Left lobe of liver (tissue), 2 donors: ENCODE measurements around the gene HDAC5. TPM values are rescaled to one million over a fixed set of nuclear protein-coding genes. Genes with fewer than 3 reads are reported as not detected.

Source experiments
- ATAC-seq: fragments of 200-7000 bp; cut with Tn5 transposase; one replicate; pipeline ENCODE4 v1.9.1; 2020; ENCODE audit warnings: mild to moderate bottlenecking, moderate library complexity
- DNase-seq: peaks from one replicate; pipeline ENCODE4 v3.0.0-alpha.2; 2020; ENCODE audit warnings: low spot score
- total RNA-seq: library from RNA; stranded (reverse); gene quantifications from one replicate; pipeline ENCODE4 v1.2.1, GENCODE V29; 2021
- donor health status: DM: no; HTN: no; CAD: no; lungs with moderate emphysema.
- donor health status: DM: no; HTN: yes; CAD: no.

HDAC5 gene
- total RNA-seq, 1 donor from 2014 or later = 16.8 TPM

GRCh38 chr17:44091200-44091997 lies 32.0 kb downstream of the HDAC5 start:
- no peak for DNase-seq
- ATAC-seq = no peak

- no peak for ATAC-seq
- no peak for DNase-seq
Observed at GRCh38 chr17:44088254-44088653, 35.2 kb downstream of the HDAC5 start.

- no peak for ATAC-seq
- no peak for DNase-seq
Observed at GRCh38 chr17:44087319-44087718, 36.1 kb downstream of the HDAC5 start.

- no peak for DNase-seq
- no peak for ATAC-seq
Observed at GRCh38 chr17:44086364-44087311, 36.8 kb downstream of the HDAC5 start.

- ATAC-seq (no peak), DNase-seq (no peak)
Observed at GRCh38 chr17:44085908-44086307, 37.5 kb downstream of the HDAC5 start.

- DNase-seq (no peak), ATAC-seq (no peak)
Observed at GRCh38 chr17:44084921-44085320, 38.5 kb downstream of the HDAC5 start.

GRCh38 chr17:44084131-44084538 lies 39.3 kb downstream of the HDAC5 start:
- DNase-seq = no peak
- ATAC-seq = peak; percentile 55

GRCh38 chr17:44083250-44083849 lies 40.1 kb downstream of the HDAC5 start:
- DNase-seq (peak; percentile 64), ATAC-seq (peak; percentile 90)

GRCh38 chr17:44082256-44082927 lies 41.0 kb downstream of the HDAC5 start:
- ATAC-seq = no peak
- no peak for DNase-seq

GRCh38 chr17:44081681-44082080 lies 41.8 kb downstream of the HDAC5 start:
- ATAC-seq (no peak), DNase-seq (no peak)

GRCh38 chr17:44079877-44080821 lies 43.3 kb downstream of the HDAC5 start:
- ATAC-seq = no peak

GRCh38 chr17:44078412-44078811 lies 45.0 kb downstream of the HDAC5 start:
- DNase-seq = no peak

More at GRCh38 chr17:44079877-44080821, 43.3 kb downstream of the HDAC5 start:
- DNase-seq = no peak

GRCh38 chr17:44077595-44077909 lies 45.9 kb downstream of the HDAC5 start:
- DNase-seq (no peak), ATAC-seq (peak; percentile 5)

More at GRCh38 chr17:44078412-44078811, 45.0 kb downstream of the HDAC5 start:
- ATAC-seq = no peak

GRCh38 chr17:44076716-44077594 lies 46.5 kb downstream of the HDAC5 start:
- ATAC-seq = peak; percentile 82

GRCh38 chr17:44075598-44076293 lies 47.7 kb downstream of the HDAC5 start:
- ATAC-seq (no peak), DNase-seq (no peak)

More at GRCh38 chr17:44076716-44077594, 46.5 kb downstream of the HDAC5 start:
- DNase-seq = no peak

GRCh38 chr17:44074911-44075285 lies 48.5 kb downstream of the HDAC5 start:
- DNase-seq = no peak
- ATAC-seq = no peak

- DNase-seq = no peak
- ATAC-seq = no peak
Observed at GRCh38 chr17:44074231-44074910, 49.1 kb downstream of the HDAC5 start.

GRCh38 chr17:44071772-44072171 lies 51.7 kb downstream of the HDAC5 start:
- ATAC-seq (no peak), DNase-seq (no peak)
